Measurements from ENCODE around the gene PLOD2.

PLOD2 gene

DNA sequence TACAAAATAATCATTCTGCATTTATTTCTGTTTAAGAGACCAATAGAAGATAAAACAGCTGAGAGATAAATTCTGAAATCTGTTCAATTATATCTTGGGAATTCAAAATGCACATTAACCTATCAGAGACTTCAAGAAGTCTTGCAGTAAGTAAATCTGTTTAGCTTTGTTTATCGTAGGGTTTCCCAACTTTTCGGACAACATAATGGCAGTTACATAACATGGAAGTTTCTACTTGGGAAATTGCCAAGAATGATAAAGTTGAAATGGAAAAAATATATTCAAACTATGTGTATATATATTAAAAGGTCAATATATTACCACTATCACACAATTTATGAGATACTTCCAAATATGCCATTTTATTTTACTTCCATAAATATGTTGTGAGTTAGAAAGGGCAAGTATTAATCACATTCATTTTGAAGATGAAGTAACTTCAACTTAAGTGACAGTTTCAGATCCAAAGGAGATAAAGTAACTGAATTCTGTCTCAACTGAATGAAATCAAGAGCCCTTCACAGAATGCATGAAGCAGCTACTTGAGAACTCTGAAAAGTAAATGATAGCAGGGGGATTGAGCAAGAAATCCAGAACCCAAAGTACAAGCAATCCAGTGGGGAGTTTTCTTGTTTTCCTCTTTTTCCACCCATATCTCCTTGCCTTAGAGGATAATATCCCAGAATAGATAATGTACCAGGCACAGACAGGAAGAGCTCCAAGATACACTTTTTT, 108.8 kb downstream of the PLOD2 start:
- in situ Hi-C loops (cut with MboI; ENCODE audit: low sequenced_read_pairs) = loop anchor here (25.0 kb wide), 1 partner anchor 535 kb away; no protein-coding TSS in a partner anchor

DNA sequence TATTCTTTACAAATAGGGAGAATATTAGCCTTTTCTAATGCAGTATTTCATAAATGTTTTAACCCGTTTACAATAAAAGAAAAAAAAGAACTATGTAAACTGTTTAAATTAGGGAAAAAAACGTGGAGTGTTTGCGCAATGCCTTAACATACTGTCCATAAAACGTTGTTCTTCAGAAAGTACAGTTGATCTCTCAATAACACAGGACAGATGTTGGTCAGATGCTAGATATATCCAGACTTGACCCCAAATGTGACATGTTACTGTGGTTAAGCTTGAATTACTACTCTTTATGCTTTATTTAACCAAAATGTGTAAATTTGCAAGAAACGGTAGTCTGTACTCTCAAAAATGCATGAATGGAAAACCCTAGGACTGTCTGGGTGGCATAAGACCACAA, 110.3 kb downstream of the PLOD2 start:
- in situ Hi-C loops (cut with MboI; ENCODE audit: low sequenced_read_pairs) = loop anchor here (25.0 kb wide), 1 partner anchor 537 kb away; no protein-coding TSS in a partner anchor

DNA sequence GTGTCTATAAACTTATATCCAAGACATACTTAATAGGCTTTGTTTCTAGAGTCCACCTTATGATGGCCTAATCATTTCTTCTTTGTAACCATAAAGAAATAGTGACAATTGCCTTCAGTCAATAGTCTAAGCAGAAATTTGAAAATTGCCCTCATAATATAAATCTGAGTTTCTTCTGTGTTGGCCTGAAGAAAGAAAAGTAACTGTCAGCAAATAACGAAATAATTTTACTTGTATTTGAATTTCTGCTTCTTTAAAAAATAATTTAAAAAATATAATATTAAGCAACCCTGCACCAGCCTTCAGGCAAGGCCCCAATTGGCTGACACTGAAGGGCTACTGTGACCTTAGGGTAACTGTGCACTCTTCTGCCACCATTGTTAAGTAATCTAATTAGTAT, 113.5 kb downstream of the PLOD2 start:
- in situ Hi-C loops (cut with MboI; ENCODE audit: low sequenced_read_pairs) = no loop called here

DNA sequence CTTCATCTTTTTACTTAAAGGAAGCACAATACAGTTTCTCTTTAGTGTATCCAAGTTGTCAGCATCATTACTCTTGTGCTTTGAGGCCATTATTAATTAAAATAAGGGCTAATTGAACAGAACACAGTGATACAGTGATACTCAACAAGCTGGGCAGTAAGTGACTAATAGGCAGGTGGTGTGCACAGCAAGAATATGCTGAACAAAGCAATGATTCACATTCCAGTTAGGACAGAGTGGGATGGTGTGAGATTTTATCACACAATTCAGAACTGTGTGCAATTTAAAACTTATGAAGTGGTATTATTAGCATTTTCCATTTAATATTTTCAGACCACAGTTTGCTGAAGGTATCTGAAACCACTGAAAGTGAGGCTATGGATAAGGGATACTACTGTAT, 116.9 kb downstream of the PLOD2 start:
- in situ Hi-C loops (cut with MboI; ENCODE audit: low sequenced_read_pairs) = no loop called here

DNA sequence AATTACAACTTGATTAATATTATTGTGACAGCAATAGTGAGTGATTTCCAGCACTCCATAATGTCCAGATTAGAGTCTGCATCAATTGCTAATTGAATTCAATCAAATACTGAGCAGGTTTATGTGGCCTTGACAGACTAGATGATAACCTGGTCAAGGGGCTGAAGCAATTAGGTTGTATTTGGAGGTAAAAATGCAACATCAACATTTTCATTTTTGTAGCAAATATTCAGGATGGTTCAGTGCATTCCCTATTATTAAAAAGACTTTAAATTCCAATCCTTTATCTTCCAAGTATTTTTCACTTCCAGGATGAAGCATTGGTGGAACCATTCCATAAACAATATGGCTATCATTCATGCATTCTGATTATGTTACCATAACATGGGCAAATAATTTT, 120.4 kb downstream of the PLOD2 start:
- in situ Hi-C loops (cut with MboI; ENCODE audit: low sequenced_read_pairs) = no loop called here

DNA sequence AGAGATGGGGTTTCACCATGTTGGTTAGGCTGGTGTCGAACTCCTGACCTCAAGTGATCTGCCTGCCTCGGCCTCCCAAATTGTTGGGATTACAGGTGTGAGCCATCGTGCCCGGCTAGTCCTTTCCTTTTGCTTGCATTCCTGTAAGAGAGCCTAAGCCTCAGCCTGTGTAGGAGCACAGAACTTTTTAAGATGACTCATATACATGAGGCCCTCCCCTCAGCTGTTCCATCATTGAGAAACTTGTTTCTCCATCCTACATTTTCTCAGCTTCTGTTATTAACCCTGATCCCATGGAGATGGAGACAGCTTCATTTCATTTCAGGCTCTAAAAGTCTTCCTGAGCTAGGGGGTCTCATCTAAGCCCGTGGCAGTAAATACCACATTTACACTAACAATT, 123.3 kb downstream of the PLOD2 start:
- in situ Hi-C loops (cut with MboI; ENCODE audit: low sequenced_read_pairs) = no loop called here

DNA sequence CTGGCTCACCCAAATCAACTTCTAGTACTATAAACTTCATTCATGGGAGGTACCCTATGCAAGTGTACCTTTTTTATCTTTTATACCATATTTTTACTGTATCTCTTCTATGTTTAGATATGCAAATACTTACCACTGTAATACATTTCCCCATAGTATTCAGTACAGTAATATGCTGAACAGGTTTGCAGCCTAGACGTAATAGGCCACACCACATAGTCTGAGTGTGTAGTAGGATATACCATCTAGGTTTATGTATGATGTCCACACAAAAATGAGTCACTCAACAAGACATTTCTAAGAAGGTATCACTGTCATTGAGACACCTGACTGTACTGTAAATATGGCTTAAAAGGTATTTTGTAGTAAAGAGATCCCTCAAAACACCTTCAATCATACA, 124.7 kb downstream of the PLOD2 start:
- in situ Hi-C loops (cut with MboI; ENCODE audit: low sequenced_read_pairs) = no loop called here

DNA sequence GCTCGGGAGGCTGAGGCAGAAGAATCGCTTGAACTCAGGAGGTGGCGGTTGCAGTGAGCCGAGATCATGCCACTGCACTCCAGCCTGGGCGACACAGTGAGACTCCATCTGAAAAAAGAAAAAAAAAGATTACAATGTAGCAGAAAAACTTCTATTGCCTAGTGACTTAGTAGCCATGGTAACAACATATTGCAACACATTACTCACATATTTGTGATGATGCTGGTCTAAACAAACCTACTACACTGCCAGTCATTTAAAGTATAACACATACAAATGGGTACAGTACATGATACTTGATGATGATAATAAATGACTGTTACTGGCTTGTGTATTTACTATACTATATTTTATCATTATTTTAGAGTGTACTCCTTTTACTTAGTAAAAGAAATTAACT, 125.6 kb downstream of the PLOD2 start:
- in situ Hi-C loops (cut with MboI; ENCODE audit: low sequenced_read_pairs) = no loop called here

DNA sequence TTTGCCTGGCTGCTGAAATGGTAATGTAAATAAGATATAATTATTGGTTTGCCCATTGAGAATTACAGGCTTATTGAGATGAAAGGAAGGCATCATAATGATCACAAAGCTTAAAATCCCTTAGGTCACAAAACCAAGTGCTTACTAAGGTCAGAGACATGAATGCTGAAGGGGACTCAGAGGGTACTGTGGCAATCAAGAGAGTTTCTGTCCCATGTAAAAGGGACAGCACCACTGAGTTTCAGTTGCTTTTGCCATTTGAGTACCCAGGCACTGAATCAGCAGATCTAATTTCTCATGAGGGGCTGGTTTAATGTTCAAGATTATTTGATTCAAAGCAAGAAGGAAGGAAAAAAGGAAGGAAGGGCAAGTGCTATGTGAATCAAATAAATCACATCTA, 127.0 kb downstream of the PLOD2 start:
- in situ Hi-C loops (cut with MboI; ENCODE audit: low sequenced_read_pairs) = no loop called here

DNA sequence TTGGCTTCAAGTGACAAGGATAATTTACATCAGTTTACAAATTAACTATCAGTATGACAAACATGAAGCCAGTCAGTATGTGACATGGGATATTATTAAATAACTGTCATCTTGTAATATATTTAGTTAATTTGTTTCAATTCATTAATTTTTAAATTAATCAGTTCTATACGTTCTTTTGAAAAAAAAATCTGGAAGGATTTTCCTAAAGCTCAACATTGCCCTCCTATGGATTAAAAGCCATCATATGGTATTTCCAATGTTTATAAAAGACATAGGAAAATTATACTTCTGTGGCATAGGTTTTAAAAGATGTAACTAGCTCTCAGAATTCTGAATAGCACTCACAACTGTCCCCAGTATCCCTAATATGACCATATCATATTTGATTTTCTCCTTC, 134.4 kb downstream of the PLOD2 start:
- in situ Hi-C loops (cut with MboI; ENCODE audit: low sequenced_read_pairs) = no loop called here

DNA sequence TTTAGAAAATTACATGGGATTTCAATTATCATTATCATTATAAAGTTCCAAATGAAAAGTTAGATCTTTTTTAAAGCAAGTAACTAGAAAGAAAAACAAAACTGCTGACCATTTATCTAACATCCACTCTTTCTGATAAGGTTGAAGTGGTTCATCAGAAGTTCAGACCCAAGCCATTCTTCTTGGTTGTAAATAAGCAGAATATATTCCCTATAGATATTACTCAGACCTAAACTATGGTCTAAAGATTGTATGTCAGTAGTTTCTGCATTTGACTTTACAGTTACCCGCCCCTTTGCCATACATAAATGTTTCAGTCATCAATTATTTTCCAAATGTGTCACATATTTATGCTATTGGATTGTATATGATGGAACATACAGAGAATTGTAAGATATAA, 136.7 kb downstream of the PLOD2 start:
- in situ Hi-C loops (cut with MboI; ENCODE audit: low sequenced_read_pairs) = no loop called here

DNA sequence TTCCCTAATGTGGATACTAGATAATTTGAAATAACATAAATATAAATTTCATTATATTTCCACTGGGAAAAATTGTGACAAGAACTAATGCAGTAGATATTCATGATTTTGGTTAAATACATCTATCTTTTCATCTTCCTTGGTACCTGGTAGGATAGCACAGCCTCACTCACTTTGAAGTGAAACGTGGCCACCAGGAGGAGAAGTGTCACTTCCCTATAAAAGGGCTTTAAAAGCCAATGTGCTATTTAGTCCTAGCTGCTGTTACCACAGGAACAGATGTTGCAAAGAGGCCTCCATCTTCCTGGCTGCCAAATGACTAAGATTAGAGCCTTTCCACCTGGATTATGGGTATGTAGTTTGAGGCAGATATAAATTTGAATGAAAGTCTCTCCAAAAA, 140.0 kb downstream of the PLOD2 start:
- in situ Hi-C loops (cut with MboI; ENCODE audit: low sequenced_read_pairs) = no loop called here

DNA sequence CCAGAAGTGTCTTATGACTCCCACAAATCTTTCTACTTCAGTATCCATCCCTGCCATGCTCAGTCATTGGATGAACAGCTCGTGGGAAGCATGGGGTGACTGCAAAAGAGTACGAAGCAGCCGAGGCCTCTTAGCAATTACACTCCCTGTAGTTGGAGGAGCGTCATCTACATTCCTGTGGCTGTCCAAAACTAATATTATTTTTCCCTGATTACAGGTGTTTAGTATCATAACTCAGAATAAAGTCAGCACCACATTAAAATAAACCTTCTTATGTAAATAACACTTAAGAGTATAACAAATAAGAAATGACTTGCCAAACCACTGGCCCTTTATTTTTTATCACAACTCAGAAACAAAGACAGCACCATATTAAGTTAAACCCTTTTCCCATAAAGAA, 141.5 kb downstream of the PLOD2 start:
- in situ Hi-C loops (cut with MboI; ENCODE audit: low sequenced_read_pairs) = no loop called here

All from HL-60/S4 (cell line).